ENCODE results near the gene ANKRD24. TPM values are rescaled to one million over a fixed set of nuclear protein-coding genes. Genes with fewer than 3 reads are reported as not detected.

ANKRD24 gene
- total RNA-seq, 1 experiment from 2014 or later, result 2.4 TPM

DNA sequence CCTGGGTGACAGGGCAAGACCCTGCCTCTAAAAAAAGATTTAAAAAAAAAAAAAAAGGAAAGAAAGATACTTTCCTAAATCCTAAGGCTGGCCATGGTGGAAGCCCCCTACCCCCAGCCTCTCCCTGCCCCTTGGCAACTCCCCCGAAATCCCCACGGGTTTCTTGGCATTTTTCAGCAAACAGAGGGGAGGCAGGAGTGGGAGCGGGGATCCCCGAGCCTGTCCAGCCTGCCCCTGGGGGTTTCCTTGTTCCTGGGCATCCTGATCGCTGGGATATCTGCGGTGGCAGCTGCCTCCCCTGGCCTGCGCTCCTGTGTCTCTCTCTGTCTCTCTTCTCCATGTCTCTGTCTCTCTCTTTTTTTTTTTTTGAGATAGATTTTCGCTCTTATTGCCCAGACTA, 43.4 kb downstream of the ANKRD24 start:
- TF ChIP-seq, protein P1, sequence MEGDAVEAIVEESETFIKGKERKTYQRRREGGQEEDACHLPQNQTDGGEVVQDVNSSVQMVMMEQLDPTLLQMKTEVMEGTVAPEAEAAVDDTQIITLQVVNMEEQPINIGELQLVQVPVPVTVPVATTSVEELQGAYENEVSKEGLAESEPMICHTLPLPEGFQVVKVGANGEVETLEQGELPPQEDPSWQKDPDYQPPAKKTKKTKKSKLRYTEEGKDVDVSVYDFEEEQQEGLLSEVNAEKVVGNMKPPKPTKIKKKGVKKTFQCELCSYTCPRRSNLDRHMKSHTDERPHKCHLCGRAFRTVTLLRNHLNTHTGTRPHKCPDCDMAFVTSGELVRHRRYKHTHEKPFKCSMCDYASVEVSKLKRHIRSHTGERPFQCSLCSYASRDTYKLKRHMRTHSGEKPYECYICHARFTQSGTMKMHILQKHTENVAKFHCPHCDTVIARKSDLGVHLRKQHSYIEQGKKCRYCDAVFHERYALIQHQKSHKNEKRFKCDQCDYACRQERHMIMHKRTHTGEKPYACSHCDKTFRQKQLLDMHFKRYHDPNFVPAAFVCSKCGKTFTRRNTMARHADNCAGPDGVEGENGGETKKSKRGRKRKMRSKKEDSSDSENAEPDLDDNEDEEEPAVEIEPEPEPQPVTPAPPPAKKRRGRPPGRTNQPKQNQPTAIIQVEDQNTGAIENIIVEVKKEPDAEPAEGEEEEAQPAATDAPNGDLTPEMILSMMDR (conservative IDR thresholded peaks at IDR 0.05), result no peak
- no peak overlapping the region for H2BK15ac ChIP-seq (ENCODE audit: low read depth, low read length)
- no peaks in the 10 kb centered on the region for H3K79me1 ChIP-seq (ENCODE audit: insufficient read depth, low read depth, low read length, poor library complexity, severe bottlenecking)
- no peak overlapping the region for H3K56ac ChIP-seq (ENCODE audit: insufficient read length, low read depth, low read length)
- H2AFZ ChIP-seq (ENCODE audit: low read length), result no peak overlapping the region
- no peaks in the 10 kb centered on the region for H3K9me3 ChIP-seq (ENCODE audit: control insufficient read depth, low read depth, low read length)
- no peak overlapping the region for H2AK5ac ChIP-seq (ENCODE audit: insufficient read length, low read length)
- H3K9me3 Mint-ChIP-seq, result no peaks in the 10 kb centered on the region
- no peak overlapping the region for H3K18ac ChIP-seq (ENCODE audit: insufficient read length, low read depth, low read length)
- H4K5ac ChIP-seq (ENCODE audit: insufficient read length, low read depth, low read length), result no peak overlapping the region
- H3K14ac ChIP-seq (ENCODE audit: insufficient read depth, low read length), result no peak overlapping the region
- H3K27me3 ChIP-seq (ENCODE audit: insufficient read depth, low read length), result no peaks in the 10 kb centered on the region
- peaks cover 3% of the 10 kb centered on the region for H4K20me1 ChIP-seq (ENCODE audit: control insufficient read depth, insufficient read depth, insufficient read length)
- no peak overlapping the region for H3K9ac ChIP-seq (ENCODE audit: extremely low read depth, insufficient read length, low read length)
- WGBS (ENCODE audit: extremely low coverage, insufficient read length, low lambda C conversion rate), result no CpG with 5 or more reads among the region's 8 CpGs
- H3K36me3 Mint-ChIP-seq (ENCODE audit: insufficient read depth in 1 of 3, low read depth in 3 of 3), result peaks cover 0 to 4% (median 0%) of the 10 kb centered on the region in 3 experiments; a peak in 2 of 7 replicates
- no peak overlapping the region for H3K23ac ChIP-seq (ENCODE audit: insufficient read length, low read depth, low read length)
- no peak overlapping the region for H3K27ac Mint-ChIP-seq
- H2BK20ac ChIP-seq (ENCODE audit: low read depth, low read length, poor library complexity, severe bottlenecking), result no peak overlapping the region
- H3K4me3 Mint-ChIP-seq, result no peak overlapping the region; a peak in 1 of 5 replicates
- no peak overlapping the region for H2BK120ac ChIP-seq (ENCODE audit: low read depth, low read length, poor library complexity, severe bottlenecking)
- H3K23me2 ChIP-seq (ENCODE audit: insufficient read length, low read depth, low read length, poor library complexity, severe bottlenecking), result no peaks in the 10 kb centered on the region
- H3K27ac ChIP-seq (ENCODE audit: insufficient read length, low read depth, low read length), result no peak overlapping the region
- H3K4ac ChIP-seq (ENCODE audit: low read depth, low read length), result no peak overlapping the region
- H2BK12ac ChIP-seq (ENCODE audit: insufficient read length, low read depth, low read length), result no peak overlapping the region
- no peak overlapping the region for H4K91ac ChIP-seq (ENCODE audit: insufficient read length, low read depth, low read length)
- no peaks in the 10 kb centered on the region for H3K4me1 ChIP-seq (ENCODE audit: insufficient read depth, low read length)
- no peaks in the 10 kb centered on the region for H3K79me2 ChIP-seq (ENCODE audit: insufficient read depth, low read length)
- no peak overlapping the region for H2BK5ac ChIP-seq (ENCODE audit: insufficient read length, low read length)
- no peak overlapping the region for H3T11ph ChIP-seq (ENCODE audit: low read length)
- DNase-seq, result no peak
- H3K27me3 Mint-ChIP-seq (ENCODE audit: low read depth), result peaks cover 7% of the 10 kb centered on the region
- H3K4me2 ChIP-seq (ENCODE audit: insufficient read depth, insufficient read length, low read length), result no peak overlapping the region
- 0 out of 4 replicates have a peak, but pooled peaks cover 0 to 2% of the 10 kb centered on the region in 2 experiments for H3K4me1 Mint-ChIP-seq
- H4K8ac ChIP-seq (replicated peaks; ENCODE audit: insufficient read length, low read depth, low read length), result no peak overlapping the region

Measured in H9 (cell line).